GM18868 (cell line): ENCODE results near the gene PARP1.
A peak's percentile ranks its signal among the peaks of the same experiment; 100 is the strongest.
"Not testable (repeated sequence)": the region's sequence is repeated elsewhere in the genome, so short reads cannot be mapped to it uniquely, and the experiment has no call there.

ENCODE experiments used
- ATAC-seq: cut with Tn5 transposase; IDR thresholded peaks from one replicate; pipeline ENCODE4 v1.9.1; 2021; ENCODE audit warnings: mild to moderate bottlenecking, moderate library complexity; ENCODE audit not compliant: unreplicated experiment

PARP1 gene

DNA sequence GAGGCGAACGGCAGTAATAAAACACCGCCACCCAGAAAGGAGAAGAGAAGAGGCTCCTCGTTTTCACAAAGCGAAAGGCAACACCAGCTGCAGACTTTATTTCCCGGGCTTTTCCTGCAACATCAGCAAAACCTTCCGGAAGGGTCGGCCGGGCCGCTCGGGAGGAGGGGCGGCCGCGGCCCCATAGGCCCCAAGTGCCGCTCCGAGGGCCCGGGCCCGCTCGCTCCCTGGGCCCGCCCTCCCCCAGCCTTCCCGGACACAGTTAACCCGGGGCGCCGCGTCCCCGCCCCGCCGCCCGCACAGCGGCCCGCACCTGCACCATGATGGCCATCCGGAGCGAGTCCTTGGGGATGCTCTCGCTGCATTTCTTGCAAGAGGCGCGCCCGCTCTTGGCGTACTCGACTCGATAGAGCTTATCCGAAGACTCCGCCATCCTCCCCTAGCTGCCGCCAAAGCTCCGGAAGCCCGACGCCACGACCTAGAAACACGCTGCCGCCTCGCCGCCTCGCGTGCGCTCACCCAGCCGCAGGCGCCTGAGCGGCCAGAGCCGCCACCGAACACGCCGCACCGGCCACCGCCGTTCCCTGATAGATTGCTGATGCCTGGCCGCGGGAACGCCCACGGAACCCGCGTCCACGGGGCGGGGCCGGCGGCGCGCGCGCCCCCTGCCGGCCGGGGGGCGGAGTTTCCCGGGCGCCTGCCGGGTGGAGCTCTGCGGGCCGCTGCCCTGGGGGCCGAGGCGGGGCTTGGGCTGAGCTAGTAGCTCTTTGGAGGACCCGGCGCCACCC, at the start of gene PARP1:
Gene PARP1 (minus strand): TSS at position 597 of the 788 bp plus-strand sequence. CDS start 164 bp downstream, at position 433.
- peak; percentile 79 for ATAC-seq

DNA sequence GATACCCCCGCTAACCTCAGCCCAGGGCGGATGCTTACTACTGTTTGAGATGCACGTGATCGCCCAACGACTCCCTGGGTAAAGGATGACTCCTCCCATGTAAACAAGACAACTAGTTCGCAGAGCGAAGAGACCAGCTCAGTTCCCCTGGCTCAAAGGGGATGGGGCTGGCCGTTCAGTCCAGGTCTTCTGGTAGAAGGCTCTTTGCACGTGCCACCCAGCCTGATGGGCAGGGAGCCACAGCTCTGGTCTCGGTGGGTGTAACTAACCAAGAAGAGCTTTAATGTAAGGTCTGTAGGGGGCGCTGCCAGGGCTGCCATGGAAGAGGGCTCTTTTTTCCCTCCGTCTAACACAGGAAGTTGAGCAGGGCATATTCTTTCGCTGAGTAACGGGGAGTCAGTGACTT, 49.4 kb upstream of the PARP1 start:
- ATAC-seq = no peak

DNA sequence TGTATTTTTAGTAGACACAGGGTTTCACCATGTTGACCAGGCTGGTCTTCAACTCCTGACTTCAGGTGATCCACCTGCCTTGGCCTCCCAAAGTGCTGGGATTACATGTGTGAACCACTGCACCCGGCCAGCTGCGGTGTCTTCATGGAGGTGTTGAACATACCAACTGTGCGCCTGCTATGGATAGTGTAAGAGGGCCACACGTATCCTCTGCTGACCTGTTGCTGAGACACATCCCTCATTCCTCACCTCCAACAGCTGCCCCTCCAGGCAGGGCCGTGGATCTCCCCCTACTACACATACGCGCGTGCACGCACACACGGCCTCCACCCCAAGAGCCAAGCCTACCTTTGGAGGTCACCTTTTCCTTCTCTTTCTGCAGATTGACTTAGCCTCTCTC, 48.0 kb upstream of the PARP1 start:
- no peak for ATAC-seq

- no peak for ATAC-seq
These were observed 46.5 kb upstream of the PARP1 start for GRCh38 chr1:226454349-226454748.

- ATAC-seq = no peak
These were observed 45.3 kb upstream of the PARP1 start for GRCh38 chr1:226453015-226453704.

- no peak for ATAC-seq
These were observed 42.8 kb upstream of the PARP1 start for GRCh38 chr1:226450688-226451087.

DNA sequence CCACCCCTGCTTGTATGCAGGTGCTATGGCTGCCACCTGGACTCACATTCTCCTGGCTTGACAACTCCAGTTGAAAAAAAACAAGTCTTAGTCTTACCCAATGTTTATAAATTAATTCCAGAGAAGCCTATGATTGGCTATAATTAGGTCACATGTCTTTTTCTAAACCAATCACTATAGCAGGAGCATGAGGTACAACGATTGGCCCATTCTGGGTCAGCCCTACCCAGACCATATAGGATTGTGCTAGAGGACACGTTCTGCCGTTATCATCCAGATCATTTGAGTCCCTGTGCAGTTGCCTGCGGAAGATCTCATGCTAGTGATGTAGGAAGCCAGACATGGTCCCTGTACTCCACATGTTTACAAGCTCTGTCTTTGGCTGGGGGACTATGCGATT, 41.9 kb upstream of the PARP1 start:
- ATAC-seq = no peak

GRCh38 chr1:226447932-226448665, 40.2 kb upstream of the PARP1 start:
- no peak for ATAC-seq

DNA sequence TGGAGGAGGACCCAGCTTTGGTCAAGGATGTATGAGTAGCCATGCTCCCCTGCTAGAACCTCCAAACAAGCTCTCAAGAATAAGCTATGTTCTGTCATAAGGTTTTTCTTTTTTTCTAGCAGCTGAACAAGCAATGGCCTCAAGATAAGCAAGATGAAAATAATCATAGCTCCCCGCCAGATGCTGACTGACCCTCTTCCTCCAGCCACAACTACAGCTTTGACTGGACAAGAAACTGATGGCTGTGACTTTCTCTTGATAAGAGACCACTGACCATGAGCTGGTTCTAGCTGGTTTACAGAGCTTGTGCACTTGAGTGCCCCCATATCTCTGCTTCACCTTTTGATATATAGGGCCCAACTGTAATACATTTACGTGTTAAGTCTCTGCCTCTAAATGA, 38.2 kb upstream of the PARP1 start:
- no peak for ATAC-seq

DNA sequence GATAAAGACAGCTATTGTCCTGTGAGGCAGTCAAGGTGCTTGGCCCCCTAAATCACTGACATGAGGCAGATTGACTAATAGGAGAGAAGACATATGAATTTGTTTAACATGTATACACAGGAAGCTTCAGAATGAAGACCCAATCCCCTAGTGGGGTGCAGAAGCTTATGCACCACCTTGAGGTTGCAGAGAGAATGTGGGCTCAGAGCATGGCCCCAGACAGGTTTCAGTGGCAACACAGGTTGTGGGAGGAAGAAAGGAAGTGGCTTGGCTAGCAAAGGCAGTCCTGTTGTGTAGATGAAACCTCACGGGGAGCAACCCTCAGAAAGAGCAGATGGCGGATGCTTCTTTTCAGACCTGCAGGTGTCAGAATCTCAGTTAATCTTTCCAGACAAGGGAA, 37.0 kb upstream of the PARP1 start:
- ATAC-seq = peak; percentile 99

- ATAC-seq = no peak
These were observed 35.5 kb upstream of the PARP1 start for GRCh38 chr1:226443439-226443838.

DNA sequence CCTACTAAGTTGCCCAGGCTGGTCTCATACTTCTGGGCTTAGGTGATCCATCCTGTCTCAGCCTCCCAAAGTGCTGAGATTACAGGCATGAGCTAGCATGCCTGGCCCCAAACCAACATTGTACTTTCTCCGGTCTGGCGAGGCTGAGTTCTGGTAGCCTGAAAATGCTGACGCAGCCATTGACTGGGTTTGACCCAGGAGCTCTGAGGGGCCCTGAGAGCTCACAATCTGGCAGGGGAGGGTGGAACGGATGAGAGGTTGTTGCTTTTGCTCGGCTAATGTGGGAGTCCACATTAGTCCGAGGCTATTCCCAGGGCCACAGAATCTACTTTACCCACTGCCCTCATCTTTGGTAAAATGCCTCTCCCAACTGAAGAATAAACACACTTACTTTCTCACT, 35.1 kb upstream of the PARP1 start:
- ATAC-seq = no peak

GRCh38 chr1:226441629-226442028, 33.7 kb upstream of the PARP1 start:
- ATAC-seq = no peak

GRCh38 chr1:226440512-226440911, 32.6 kb upstream of the PARP1 start:
- ATAC-seq = no peak

- no peak for ATAC-seq
These were observed 30.1 kb upstream of the PARP1 start for GRCh38 chr1:226438007-226438406.

- ATAC-seq = peak; percentile 56
These were observed 29.1 kb upstream of the PARP1 start for GRCh38 chr1:226436855-226437491.

DNA sequence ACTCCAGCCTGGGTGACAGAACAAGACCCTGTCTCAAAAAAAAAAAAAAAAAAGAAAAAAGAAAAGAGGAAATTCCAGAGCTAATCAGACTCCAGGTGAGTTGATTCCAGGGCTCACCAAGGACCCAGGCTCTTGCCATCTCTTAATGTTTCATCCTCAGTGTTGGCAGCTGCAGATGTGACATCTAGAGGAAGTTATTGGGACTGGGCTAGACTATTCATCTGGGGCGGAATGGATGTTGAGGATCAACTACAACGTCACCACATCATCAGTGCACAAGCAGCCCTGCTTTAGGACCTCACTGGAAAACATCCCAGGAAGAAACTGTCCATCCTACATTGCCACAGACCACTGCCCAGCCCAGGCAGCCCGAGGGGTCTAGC, 28.6 kb upstream of the PARP1 start:
- no peak for ATAC-seq

DNA sequence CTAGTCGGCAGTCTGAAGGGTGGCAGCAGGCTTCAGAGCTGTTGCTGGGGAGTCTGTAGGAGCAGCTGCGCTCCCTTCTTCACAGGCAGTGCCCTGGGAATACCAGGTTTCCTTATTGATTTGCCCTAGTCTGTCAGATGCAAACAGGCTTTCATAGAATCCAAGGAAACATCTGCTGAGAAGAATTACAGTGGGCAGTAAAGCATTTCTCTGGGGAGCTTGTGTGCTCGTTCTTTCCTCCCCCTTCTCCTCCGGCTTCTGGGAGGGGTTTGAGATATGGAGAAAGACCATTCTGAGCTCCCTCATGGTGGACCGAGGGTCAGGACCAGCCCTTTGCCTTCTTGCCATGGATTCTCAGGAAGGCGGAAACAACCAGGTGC, 25.4 kb upstream of the PARP1 start:
- ATAC-seq = no peak

DNA sequence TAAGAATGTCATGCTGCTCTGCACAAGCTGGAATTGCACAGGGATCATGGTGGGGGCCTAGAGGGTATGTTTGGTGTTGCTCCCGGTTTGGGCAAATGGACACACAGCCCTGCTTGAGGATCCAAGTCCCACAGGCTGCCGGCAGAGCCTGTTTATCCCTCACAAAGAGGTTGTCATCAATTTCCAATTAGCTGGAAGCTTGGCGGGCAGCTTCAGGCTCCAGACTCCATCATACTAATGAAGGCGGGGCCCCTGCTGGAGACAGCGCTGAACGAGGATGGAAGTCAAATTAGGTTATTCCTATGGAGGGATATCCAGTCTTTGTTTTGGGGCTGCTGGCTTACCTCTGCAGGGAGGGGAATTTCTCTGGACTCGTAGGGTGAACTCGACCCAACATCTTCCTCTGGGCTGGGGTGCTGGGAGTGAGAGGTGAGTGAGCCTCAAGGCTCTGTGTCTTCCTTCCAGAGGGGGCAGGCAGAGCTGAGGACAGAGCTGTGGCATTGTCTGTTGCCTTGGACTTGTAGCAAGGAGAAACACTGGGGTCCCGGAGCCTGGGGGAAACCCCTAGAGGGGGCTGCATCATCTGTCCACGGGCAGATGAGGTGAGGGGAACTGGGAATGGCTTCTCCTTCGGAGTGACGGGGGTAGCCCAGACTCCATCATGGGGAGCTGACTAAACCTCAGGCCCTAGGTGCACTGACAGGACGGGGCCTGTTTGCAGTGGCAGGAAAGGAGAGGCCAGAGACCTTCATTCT, 24.9 kb upstream of the PARP1 start:
- no peak for ATAC-seq

GRCh38 chr1:226431898-226432297, 24.0 kb upstream of the PARP1 start:
- ATAC-seq = not testable (repeated sequence)
